Measurements from ENCODE around the gene PPFIBP2.

Gene PPFIBP2

GRCh38 chr11:7501894-7502293 is 11.9 kb upstream of the PPFIBP2 start:
- ChIA-PET POLR2A (no interaction called here), CTCF (interaction anchor here (0.7 to 3.4 kb wide), 3 partner anchors 11 to 194 kb away, joined by 3 to 14 read pairs (median 3); partner anchors contain the start of gene PPFIBP2)
- H3K36me3 ChIP-seq (ENCODE audit: control insufficient read depth in 2 of 2, insufficient read depth in 1 of 2, low read length in 2 of 2) = no peaks in the 10 kb centered on the region
- no peak overlapping the region for H3K27ac ChIP-seq (ENCODE audit: extremely low read depth, low read depth, low read length)
- H3K4me3 ChIP-seq (ENCODE audit: low read depth, low read length) = no peak overlapping the region
- TF ChIP-seq ZNF555 (tag by site-specific recombination; conservative IDR thresholded peaks at IDR 0.05) = no peak
- no peak for TF ChIP-seq ZNF416 (tag by site-specific recombination; IDR thresholded peaks at IDR 0.05)
- no peak for TF ChIP-seq ZNF174 (tag by site-specific recombination; IDR thresholded peaks at IDR 0.05)
- no peaks in the 10 kb centered on the region for H3K4me1 ChIP-seq (ENCODE audit: control insufficient read depth, insufficient read depth, low read length)
- no peaks in the 10 kb centered on the region for H3K9me3 ChIP-seq (ENCODE audit: control insufficient read depth, insufficient read depth, low read depth, low read length)

- no peaks in the 10 kb centered on the region for H3K36me3 ChIP-seq (ENCODE audit: control insufficient read depth in 2 of 2, insufficient read depth in 1 of 2, low read length in 2 of 2)
- CTCF ChIA-PET = interaction anchor here (0.7 to 1.6 kb wide), 2 partner anchors 19 to 159 kb away, joined by 3 to 5 read pairs; no protein-coding TSS in a partner anchor
- TF ChIP-seq PBX3 (CRISPR knock-in tag; IDR thresholded peaks at IDR 0.05) (no peak), ZNF501 (tag by site-specific recombination; IDR thresholded peaks at IDR 0.05) (no peak), ZNF398 (tag by site-specific recombination; IDR thresholded peaks at IDR 0.05) (no peak), ZNF184 (tag by site-specific recombination; IDR thresholded peaks at IDR 0.05) (no peak), ZNF560 (tag by site-specific recombination; IDR thresholded peaks at IDR 0.05; ENCODE audit: borderline replicate concordance) (no peak), ZFHX2 (tag by site-specific recombination; conservative IDR thresholded peaks at IDR 0.05) (no peak), ZSCAN4 (tag by site-specific recombination; IDR thresholded peaks at IDR 0.05) (no peak), ZNF776 (tag by site-specific recombination; IDR thresholded peaks at IDR 0.05; ENCODE audit: borderline replicate concordance) (no peak), ZBTB48 (tag by site-specific recombination; IDR thresholded peaks at IDR 0.05) (no peak), ZXDB (tag by site-specific recombination; IDR thresholded peaks at IDR 0.05) (no peak), ZNF48 (tag by site-specific recombination; IDR thresholded peaks at IDR 0.05) (no peak), ZBTB49 (tag by site-specific recombination; IDR thresholded peaks at IDR 0.05; ENCODE audit: low read depth) (no peak), BCL11B (tag by site-specific recombination; IDR thresholded peaks at IDR 0.05; ENCODE audit: low read depth) (no peak)
- no peak overlapping the region for H3K27ac ChIP-seq (ENCODE audit: extremely low read depth, low read depth, low read length)
- H3K4me1 ChIP-seq (ENCODE audit: control insufficient read depth, insufficient read depth, low read length) = no peaks in the 10 kb centered on the region
- no peak overlapping the region for H3K4me3 ChIP-seq (ENCODE audit: low read depth, low read length)
- H3K9me3 ChIP-seq (ENCODE audit: control insufficient read depth, insufficient read depth, low read depth, low read length) = no peaks in the 10 kb centered on the region
- POLR2A ChIA-PET = no interaction called here
Measured at GRCh38 chr11:7506243-7506642, 7.6 kb upstream of the PPFIBP2 start.

All from HEK293 (cell line).